Neural progenitor cell (in vitro differentiated cells): Measurements from ENCODE around the gene CPD.
A peak's percentile ranks its signal among the peaks of the same experiment; 100 is the strongest.

Source experiments
- EZH2 ChIP-seq: fragments of 200-600 bp; sonication (generic); IDR thresholded peaks from 2 replicates; pipeline ENCODE4 v1.6.1; 2017; ENCODE audit warnings: antibody characterized with exemption, mild to moderate bottlenecking, moderate library complexity
- EZH2phosphoT487 ChIP-seq: fragments of 200-600 bp; sonication (generic); IDR thresholded peaks from 2 replicates; pipeline ENCODE4 v1.6.1; 2017; ENCODE audit warnings: antibody characterized with exemption
- TF ChIP-seq, protein P1 (sequence below): fragments of 200-600 bp; sonication (generic); IDR thresholded peaks from 2 replicates; pipeline ENCODE4 v1.5.1; 2017; ENCODE audit warnings: antibody characterized with exemption, mild to moderate bottlenecking

DNA sequence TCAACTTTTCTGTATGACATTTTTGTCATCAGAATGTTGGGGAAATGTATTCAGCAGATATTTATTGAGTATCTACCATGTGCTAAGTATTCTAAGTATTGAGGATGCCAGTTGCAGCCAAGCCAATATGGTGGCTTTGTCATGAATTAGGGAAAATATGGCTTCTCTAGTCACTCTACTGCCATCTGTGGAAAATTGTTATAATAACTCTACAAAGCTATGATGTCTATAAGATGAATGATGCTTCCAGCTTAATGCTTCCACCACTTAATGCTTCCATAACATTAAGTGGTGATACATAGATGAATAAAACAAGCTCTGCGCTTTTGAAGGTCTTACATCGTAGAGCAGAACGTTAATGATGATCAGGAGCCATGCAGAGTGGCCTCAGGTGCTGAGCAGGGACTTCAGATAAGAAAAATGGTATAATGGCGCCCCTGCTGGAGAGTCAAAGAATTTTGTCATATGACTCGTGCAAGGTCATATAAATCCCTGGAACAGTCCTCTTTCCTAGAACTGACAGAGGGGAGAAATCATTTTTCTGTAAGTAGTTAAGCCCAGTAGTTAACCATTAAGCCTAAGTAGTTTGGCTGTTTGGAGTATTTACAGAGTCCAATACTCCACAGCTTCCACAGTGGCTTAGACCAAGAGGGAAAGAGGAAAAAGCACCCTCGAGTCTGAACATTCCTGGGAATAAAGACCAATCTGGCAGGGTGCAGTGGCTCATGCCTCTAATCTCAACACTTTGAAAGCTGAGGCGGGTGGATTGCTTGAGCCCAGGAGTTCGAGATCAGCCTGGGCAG is 42.2 kb upstream of the CPD start:
- TF ChIP-seq EZH2phosphoT487 (no peak), EZH2 (no peak)
- TF ChIP-seq, protein P1, sequence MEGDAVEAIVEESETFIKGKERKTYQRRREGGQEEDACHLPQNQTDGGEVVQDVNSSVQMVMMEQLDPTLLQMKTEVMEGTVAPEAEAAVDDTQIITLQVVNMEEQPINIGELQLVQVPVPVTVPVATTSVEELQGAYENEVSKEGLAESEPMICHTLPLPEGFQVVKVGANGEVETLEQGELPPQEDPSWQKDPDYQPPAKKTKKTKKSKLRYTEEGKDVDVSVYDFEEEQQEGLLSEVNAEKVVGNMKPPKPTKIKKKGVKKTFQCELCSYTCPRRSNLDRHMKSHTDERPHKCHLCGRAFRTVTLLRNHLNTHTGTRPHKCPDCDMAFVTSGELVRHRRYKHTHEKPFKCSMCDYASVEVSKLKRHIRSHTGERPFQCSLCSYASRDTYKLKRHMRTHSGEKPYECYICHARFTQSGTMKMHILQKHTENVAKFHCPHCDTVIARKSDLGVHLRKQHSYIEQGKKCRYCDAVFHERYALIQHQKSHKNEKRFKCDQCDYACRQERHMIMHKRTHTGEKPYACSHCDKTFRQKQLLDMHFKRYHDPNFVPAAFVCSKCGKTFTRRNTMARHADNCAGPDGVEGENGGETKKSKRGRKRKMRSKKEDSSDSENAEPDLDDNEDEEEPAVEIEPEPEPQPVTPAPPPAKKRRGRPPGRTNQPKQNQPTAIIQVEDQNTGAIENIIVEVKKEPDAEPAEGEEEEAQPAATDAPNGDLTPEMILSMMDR: peak; percentile 69
